Immature natural killer cell (primary cell): Measurements from ENCODE around the gene NTSR1. TPM values are rescaled to one million over a fixed set of nuclear protein-coding genes. Genes with fewer than 3 reads are reported as not detected.
"Not testable (repeated sequence)": the region's sequence is repeated elsewhere in the genome, so short reads cannot be mapped to it uniquely, and the experiment has no call there.

Source experiments
- DNase-seq, 3 donors: peaks; one replicate each; pipeline ENCODE4 v3.0.0; 2022; ENCODE audit warnings: mixed read lengths in 1 of 3
- H3K27ac Mint-ChIP-seq, 6 donors: one replicate each; pipeline ENCODE4 v1.8.0; 2020; ENCODE audit warnings: mixed read lengths in 6 of 6, mild to moderate bottlenecking in 5 of 6, inconsistent platforms in 4 of 6, moderate library complexity in 3 of 6
- H3K27me3 Mint-ChIP-seq, 3 donors: one replicate each; pipeline ENCODE4 v1.8.0; 2020 to 2021; ENCODE audit warnings: low read depth in 3 of 3, mild to moderate bottlenecking in 3 of 3, mixed read lengths in 3 of 3, moderate library complexity in 3 of 3, inconsistent platforms in 1 of 3
- H3K36me3 Mint-ChIP-seq, 3 donors: one replicate each; pipeline ENCODE4 v1.8.0; 2020; ENCODE audit warnings: mixed read lengths in 3 of 3, inconsistent platforms in 2 of 3, mild to moderate bottlenecking in 2 of 3
- H3K4me1 Mint-ChIP-seq, 2 donors: one replicate each; pipeline ENCODE4 v1.8.0; 2020; ENCODE audit warnings: inconsistent platforms in 2 of 2, mild to moderate bottlenecking in 2 of 2, mixed read lengths in 2 of 2, moderate library complexity in 1 of 2
- H3K4me3 Mint-ChIP-seq, 5 donors: one replicate each; pipeline ENCODE4 v1.8.0; 2020; ENCODE audit warnings: mild to moderate bottlenecking in 5 of 5, mixed read lengths in 5 of 5, inconsistent platforms in 3 of 5, moderate library complexity in 3 of 5
- H3K9me3 Mint-ChIP-seq, 6 donors: one replicate each; pipeline ENCODE4 v1.8.0; 2020; ENCODE audit warnings: mild to moderate bottlenecking in 6 of 6, mixed read lengths in 6 of 6, inconsistent platforms in 4 of 6, moderate library complexity in 3 of 6
- polyA plus RNA-seq, 3 donors: library from polyadenylated mRNA; unstranded; fragments of 300-500 nt; fragmentation: Illumina TruSeq; gene quantifications; one replicate each; pipeline ENCODE4 v1.2.3, GENCODE V29; 2021

The NTSR1 gene
- polyA plus RNA-seq, 3 donors from 2014 or later, result not detected

- no peak overlapping the region for H3K27ac Mint-ChIP-seq
- no peak for DNase-seq
- H3K4me1 Mint-ChIP-seq, result peaks cover 9 to 19% of the 10 kb centered on the region in 2 donors
- H3K36me3 Mint-ChIP-seq, result no peaks in the 10 kb centered on the region
- no peak overlapping the region for H3K4me3 Mint-ChIP-seq
- H3K9me3 Mint-ChIP-seq, result peaks cover 0 to 2% (median 0%) of the 10 kb centered on the region in 6 donors
- H3K27me3 Mint-ChIP-seq, result peaks cover 0 to 5% (median 3%) of the 10 kb centered on the region in 3 donors
Measured at GRCh38 chr20:62682912-62683517, 25.6 kb upstream of the NTSR1 start.

DNA sequence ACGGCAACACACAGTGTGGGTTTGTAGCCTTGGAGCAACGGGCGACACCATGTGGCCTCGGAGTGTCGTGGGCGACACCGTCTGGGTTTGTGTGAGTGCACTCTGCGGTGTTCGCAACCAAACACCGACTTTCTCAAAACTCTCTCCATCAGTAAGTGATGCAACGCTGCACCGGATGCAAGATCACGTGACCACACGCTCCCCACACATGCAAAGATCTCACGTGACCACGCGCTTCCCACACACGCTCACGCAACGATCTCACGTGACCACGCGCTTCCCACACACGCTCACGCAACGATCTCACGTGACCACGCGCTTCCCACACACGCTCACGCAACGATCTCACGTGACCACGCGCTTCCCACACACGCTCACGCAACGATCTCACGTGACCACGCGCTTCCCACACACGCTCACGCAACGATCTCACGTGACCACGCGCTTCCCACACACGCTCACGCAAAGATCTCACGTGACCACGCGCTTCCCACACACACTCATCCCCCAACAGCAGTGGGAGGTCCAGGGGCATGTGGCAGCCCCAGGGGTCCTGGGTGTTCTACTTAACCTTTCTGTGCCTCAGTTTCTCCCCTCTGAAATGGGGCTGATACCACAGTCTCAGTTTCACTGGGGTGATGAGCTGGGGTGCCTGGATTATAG is 24.8 kb upstream of the NTSR1 start:
- H3K36me3 Mint-ChIP-seq, H3K9me3 Mint-ChIP-seq, H3K4me3 Mint-ChIP-seq, H3K27ac Mint-ChIP-seq, H3K27me3 Mint-ChIP-seq, DNase-seq: not testable (repeated sequence)
- peaks cover 6 to 11% of the 10 kb centered on the region in 2 donors for H3K4me1 Mint-ChIP-seq

- DNase-seq, result no peak
- peaks cover 0 to 2% (median 0%) of the 10 kb centered on the region in 6 donors for H3K9me3 Mint-ChIP-seq
- H3K4me1 Mint-ChIP-seq, result peaks cover 4 to 10% of the 10 kb centered on the region in 2 donors
- H3K27me3 Mint-ChIP-seq, result peaks cover 0 to 4% (median 3%) of the 10 kb centered on the region in 3 donors
- no peak overlapping the region for H3K27ac Mint-ChIP-seq
- no peaks in the 10 kb centered on the region for H3K36me3 Mint-ChIP-seq
- H3K4me3 Mint-ChIP-seq, result no peak overlapping the region
Measured at GRCh38 chr20:62684981-62685380, 23.7 kb upstream of the NTSR1 start.

GRCh38 chr20:62685781-62686555 is 22.7 kb upstream of the NTSR1 start:
- H3K36me3 Mint-ChIP-seq, result no peaks in the 10 kb centered on the region
- no peak overlapping the region for H3K27ac Mint-ChIP-seq

GRCh38 chr20:62686869-62687830 is 21.5 kb upstream of the NTSR1 start:
- H3K27me3 Mint-ChIP-seq, result peaks cover 0 to 3% (median 3%) of the 10 kb centered on the region in 3 donors
- DNase-seq, result no peak
- H3K4me3 Mint-ChIP-seq, result no peak overlapping the region
- peak overlapping the region in 1 of 6 donors; percentile 22 for H3K27ac Mint-ChIP-seq
- no peaks in the 10 kb centered on the region for H3K9me3 Mint-ChIP-seq
- H3K4me1 Mint-ChIP-seq, result peaks cover 4 to 10% of the 10 kb centered on the region in 2 donors
- H3K36me3 Mint-ChIP-seq, result no peaks in the 10 kb centered on the region

More at GRCh38 chr20:62685781-62686555, 22.7 kb upstream of the NTSR1 start:
- DNase-seq, result no peak
- Mint-ChIP-seq H3K4me1 (peaks cover 4 to 10% of the 10 kb centered on the region in 2 donors), H3K4me3 (peak overlapping the region in 1 of 5 donors; percentile 11), H3K27me3 (peaks cover 0 to 3% (median 3%) of the 10 kb centered on the region in 3 donors), H3K9me3 (no peaks in the 10 kb centered on the region)

GRCh38 chr20:62688083-62688482 is 20.6 kb upstream of the NTSR1 start:
- peaks cover 4 to 10% of the 10 kb centered on the region in 2 donors for H3K4me1 Mint-ChIP-seq
- H3K9me3 Mint-ChIP-seq, result no peaks in the 10 kb centered on the region
- H3K27me3 Mint-ChIP-seq, result peaks cover 0 to 3% (median 3%) of the 10 kb centered on the region in 3 donors
- DNase-seq, result no peak
- no peak overlapping the region for H3K27ac Mint-ChIP-seq
- H3K4me3 Mint-ChIP-seq, result no peak overlapping the region
- H3K36me3 Mint-ChIP-seq, result no peaks in the 10 kb centered on the region

DNA sequence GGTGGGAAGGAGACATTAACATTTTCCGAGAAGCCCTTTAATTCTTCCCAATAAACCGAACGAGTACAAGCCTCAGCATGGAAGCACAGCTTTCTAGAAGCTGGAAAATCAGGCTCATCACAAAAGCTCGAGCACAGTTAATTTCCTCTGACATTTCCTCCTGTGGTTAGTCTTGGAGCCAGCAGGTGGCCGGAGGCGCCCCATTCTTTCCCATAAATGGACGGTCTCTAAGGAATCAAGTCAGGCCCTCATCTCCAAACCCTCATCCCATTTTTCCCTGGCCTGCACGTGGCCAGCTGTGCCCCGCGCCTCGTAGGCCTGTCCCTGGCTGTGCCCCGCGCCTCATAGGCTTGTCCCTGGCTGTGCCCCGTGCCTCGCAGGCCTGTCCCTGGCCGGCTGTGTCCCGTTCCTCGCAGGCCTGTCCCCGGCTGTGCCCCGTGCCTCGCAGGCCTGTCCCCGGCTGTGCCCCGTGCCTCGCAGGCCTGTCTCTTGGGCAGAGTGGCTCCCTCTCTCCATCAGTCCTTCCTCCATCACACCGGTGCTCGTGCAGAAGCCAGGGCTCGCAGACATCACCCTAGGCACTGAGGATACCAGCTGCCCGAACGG is 19.7 kb upstream of the NTSR1 start:
- Mint-ChIP-seq H3K9me3 (no peaks in the 10 kb centered on the region), H3K4me3 (no peak overlapping the region), H3K4me1 (peaks cover 4 to 10% of the 10 kb centered on the region in 2 donors), H3K27me3 (peaks cover 0 to 3% (median 3%) of the 10 kb centered on the region in 3 donors), H3K36me3 (no peaks in the 10 kb centered on the region), H3K27ac (no peak overlapping the region)
- no peak for DNase-seq

GRCh38 chr20:62689861-62690260 is 18.8 kb upstream of the NTSR1 start:
- no peak overlapping the region for H3K27ac Mint-ChIP-seq
- H3K27me3 Mint-ChIP-seq, result peaks cover 0 to 3% (median 3%) of the 10 kb centered on the region in 3 donors
- H3K4me3 Mint-ChIP-seq, result no peak overlapping the region
- no peaks in the 10 kb centered on the region for H3K9me3 Mint-ChIP-seq
- H3K4me1 Mint-ChIP-seq, result peaks cover 4 to 10% of the 10 kb centered on the region in 2 donors
- DNase-seq, result no peak
- no peaks in the 10 kb centered on the region for H3K36me3 Mint-ChIP-seq

DNA sequence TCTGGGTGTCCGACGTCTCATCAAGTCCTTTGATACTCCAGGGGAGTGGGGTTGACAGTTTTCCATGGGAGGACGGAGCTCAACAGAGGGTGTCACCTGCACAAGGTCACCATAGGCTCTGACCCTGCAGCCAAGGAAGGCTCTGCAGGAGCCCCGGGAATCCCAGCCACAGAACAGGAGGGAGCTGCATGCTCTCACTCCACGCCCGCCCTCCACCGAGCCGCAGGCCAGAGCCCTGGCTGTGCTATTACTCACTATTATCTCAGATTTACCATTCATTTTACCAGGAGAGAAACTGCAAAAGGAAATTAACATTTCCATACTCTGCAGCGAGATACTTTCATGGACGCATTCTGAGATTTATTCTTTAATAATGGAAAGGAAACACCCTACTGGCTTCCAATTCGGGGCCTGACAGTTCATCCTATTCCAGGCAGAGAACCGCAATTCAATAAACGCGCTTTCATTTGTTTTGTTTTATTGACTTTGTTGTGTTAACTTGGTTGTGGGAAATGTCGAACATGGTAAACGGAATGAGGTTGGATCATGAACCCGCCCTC is 18.3 kb upstream of the NTSR1 start:
- DNase-seq, result no peak
- Mint-ChIP-seq H3K27me3 (peaks cover 0 to 3% (median 2%) of the 10 kb centered on the region in 3 donors), H3K4me1 (peaks cover 4 to 10% of the 10 kb centered on the region in 2 donors), H3K36me3 (no peaks in the 10 kb centered on the region), H3K27ac (no peak overlapping the region), H3K4me3 (no peak overlapping the region), H3K9me3 (no peaks in the 10 kb centered on the region)

GRCh38 chr20:62691487-62691886 is 17.1 kb upstream of the NTSR1 start:
- Mint-ChIP-seq H3K27ac (no peak overlapping the region), H3K9me3 (no peaks in the 10 kb centered on the region), H3K36me3 (no peaks in the 10 kb centered on the region), H3K4me1 (peaks cover 2 to 3% of the 10 kb centered on the region in 2 donors), H3K4me3 (no peak overlapping the region), H3K27me3 (peaks cover 2 to 5% (median 4%) of the 10 kb centered on the region in 3 donors)
- no peak for DNase-seq

DNA sequence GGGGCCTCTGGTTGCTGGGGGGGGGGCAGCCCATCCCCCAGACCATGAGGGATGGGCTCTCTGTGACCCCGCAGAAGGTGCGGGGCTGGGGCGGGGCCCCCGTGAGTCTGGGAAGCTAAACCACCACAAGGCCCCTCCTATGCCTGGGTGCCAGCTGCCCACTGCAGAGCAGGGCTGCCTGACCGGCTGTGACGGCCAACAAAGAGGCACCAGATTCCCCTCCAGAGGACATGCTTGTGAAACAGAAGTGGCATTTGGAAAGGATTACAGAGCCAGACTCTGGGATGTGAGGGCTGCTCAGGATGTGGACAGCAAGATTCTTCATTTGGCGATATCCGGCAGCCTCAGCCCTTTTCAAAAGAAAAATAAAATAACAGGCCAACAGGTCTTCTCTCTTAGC is 16.5 kb upstream of the NTSR1 start:
- no peak for DNase-seq
- Mint-ChIP-seq H3K27ac (no peak overlapping the region), H3K4me3 (no peak overlapping the region), H3K4me1 (peaks cover 0 to 2% of the 10 kb centered on the region in 2 donors), H3K36me3 (no peaks in the 10 kb centered on the region), H3K27me3 (peaks cover 2 to 5% (median 4%) of the 10 kb centered on the region in 3 donors), H3K9me3 (no peaks in the 10 kb centered on the region)

DNA sequence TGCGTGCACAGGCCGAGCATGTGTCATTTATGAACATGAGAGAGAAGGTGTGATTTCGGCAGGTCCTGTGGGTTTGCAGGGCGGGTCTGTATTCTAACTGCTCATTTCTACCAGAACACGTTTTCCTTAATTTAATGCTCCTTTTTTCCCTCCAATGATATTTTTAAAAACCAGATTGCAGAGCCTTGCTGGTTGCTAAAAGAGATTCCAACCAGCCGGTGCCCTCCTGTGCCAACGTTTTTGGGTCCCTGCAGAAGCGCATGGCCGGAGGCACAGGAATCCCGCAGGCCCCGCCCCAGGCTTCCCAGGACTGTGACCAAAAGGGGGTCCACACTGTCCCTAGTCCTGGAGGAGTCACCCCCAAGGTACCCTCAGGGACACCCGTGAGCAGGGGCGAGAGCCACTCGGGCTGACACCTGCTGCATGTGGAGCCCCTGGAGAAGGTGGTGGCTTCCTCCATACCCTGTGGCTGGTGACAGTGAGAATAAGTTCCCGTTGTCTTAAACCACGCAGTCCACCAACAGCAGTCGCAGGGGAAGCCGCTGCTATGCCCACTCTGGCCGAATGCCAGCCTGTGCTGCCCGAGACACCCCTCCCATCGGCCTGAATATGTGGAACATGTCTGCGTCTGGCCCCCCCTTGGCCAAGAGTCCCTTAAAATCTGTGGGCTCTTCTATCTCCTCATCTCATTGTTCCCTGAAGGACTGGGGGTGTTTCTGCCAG is 15.7 kb upstream of the NTSR1 start:
- Mint-ChIP-seq H3K4me1 (peaks cover 0 to 2% of the 10 kb centered on the region in 2 donors), H3K27me3 (peaks cover 2 to 5% (median 2%) of the 10 kb centered on the region in 3 donors), H3K4me3 (no peak overlapping the region), H3K9me3 (no peaks in the 10 kb centered on the region), H3K27ac (no peak overlapping the region), H3K36me3 (no peaks in the 10 kb centered on the region)
- DNase-seq, result no peak
